Dendritic cell treated with granulocyte-macrophage colony-stimulating factor and Interleukin-4, amounts not matched to agents 40 ng/mL and 50 ng/mL, for 4 days (primary cell): ENCODE measurements around the gene COG7.

ENCODE experiments used
- H3K27ac Mint-ChIP-seq: one replicate; pipeline ENCODE4 v1.8.0; 2022; ENCODE audit warnings: mild to moderate bottlenecking, mixed read lengths
- H3K27me3 Mint-ChIP-seq: one replicate; pipeline ENCODE4 v1.8.0; 2022; ENCODE audit warnings: mild to moderate bottlenecking, mixed read lengths
- H3K36me3 Mint-ChIP-seq: one replicate; pipeline ENCODE4 v1.8.0; 2022; ENCODE audit warnings: low read depth, mixed read lengths
- H3K4me1 Mint-ChIP-seq: one replicate; pipeline ENCODE4 v1.8.0; 2022; ENCODE audit warnings: low read depth, mixed read lengths
- H3K4me3 Mint-ChIP-seq: one replicate; pipeline ENCODE4 v1.8.0; 2022; ENCODE audit warnings: mild to moderate bottlenecking, moderate library complexity, mixed read lengths
- H3K9me3 Mint-ChIP-seq: one replicate; pipeline ENCODE4 v1.8.0; 2022; ENCODE audit warnings: mixed read lengths
- intact Hi-C: fragments of 100-400 bp; cut with micrococcal nuclease; formaldehyde crosslinking; loops from one replicate; pipeline ENCODE4 v1.15.0; 2022

COG7 gene

GRCh38 chr16:23365602-23366240 is 87.3 kb downstream of the COG7 start:
- Mint-ChIP-seq H3K27ac (no peak overlapping the region), H3K27me3 (peaks cover 3% of the 10 kb centered on the region), H3K4me3 (no peak overlapping the region), H3K9me3 (no peaks in the 10 kb centered on the region), H3K36me3 (no peaks in the 10 kb centered on the region), H3K4me1 (no peaks in the 10 kb centered on the region)
- intact Hi-C loops: no loop called here

GRCh38 chr16:23362460-23363317 is 90.3 kb downstream of the COG7 start:
- intact Hi-C loops: no loop called here
- Mint-ChIP-seq H3K27me3 (peaks cover 2% of the 10 kb centered on the region), H3K36me3 (no peaks in the 10 kb centered on the region), H3K27ac (no peak overlapping the region), H3K9me3 (no peaks in the 10 kb centered on the region), H3K4me3 (no peak overlapping the region), H3K4me1 (no peaks in the 10 kb centered on the region)

- Mint-ChIP-seq H3K9me3 (no peaks in the 10 kb centered on the region), H3K27ac (no peak overlapping the region), H3K4me3 (no peak overlapping the region), H3K27me3 (no peaks in the 10 kb centered on the region), H3K4me1 (no peaks in the 10 kb centered on the region), H3K36me3 (no peaks in the 10 kb centered on the region)
- intact Hi-C loops: no loop called here
Measured at GRCh38 chr16:23359092-23359760, 93.8 kb downstream of the COG7 start.

GRCh38 chr16:23357761-23358290 is 95.2 kb downstream of the COG7 start:
- Mint-ChIP-seq H3K9me3 (no peaks in the 10 kb centered on the region), H3K27ac (no peak overlapping the region), H3K4me3 (no peak overlapping the region), H3K36me3 (no peaks in the 10 kb centered on the region), H3K27me3 (no peaks in the 10 kb centered on the region), H3K4me1 (no peaks in the 10 kb centered on the region)
- intact Hi-C loops: no loop called here

- Mint-ChIP-seq H3K27me3 (no peaks in the 10 kb centered on the region), H3K4me1 (no peaks in the 10 kb centered on the region), H3K36me3 (no peaks in the 10 kb centered on the region), H3K4me3 (no peak overlapping the region), H3K27ac (no peak overlapping the region), H3K9me3 (no peaks in the 10 kb centered on the region)
- intact Hi-C loops: no loop called here
Measured at GRCh38 chr16:23356941-23357340, 96.0 kb downstream of the COG7 start.

GRCh38 chr16:23355106-23355670 is 97.8 kb downstream of the COG7 start:
- Mint-ChIP-seq H3K4me3 (no peak overlapping the region), H3K27ac (no peak overlapping the region), H3K4me1 (no peaks in the 10 kb centered on the region), H3K9me3 (no peaks in the 10 kb centered on the region), H3K27me3 (peaks cover 1% of the 10 kb centered on the region), H3K36me3 (no peaks in the 10 kb centered on the region)
- intact Hi-C loops: no loop called here

- peaks cover 1% of the 10 kb centered on the region for H3K27me3 Mint-ChIP-seq
- no peaks in the 10 kb centered on the region for H3K36me3 Mint-ChIP-seq
- H3K9me3 Mint-ChIP-seq: no peaks in the 10 kb centered on the region
- intact Hi-C loops: no loop called here
- no peak overlapping the region for H3K27ac Mint-ChIP-seq
- no peak overlapping the region for H3K4me3 Mint-ChIP-seq
- no peaks in the 10 kb centered on the region for H3K4me1 Mint-ChIP-seq
Measured at GRCh38 chr16:23354246-23354645, 98.7 kb downstream of the COG7 start.

- intact Hi-C loops: no loop called here
- Mint-ChIP-seq H3K4me1 (no peaks in the 10 kb centered on the region), H3K27me3 (peaks cover 1% of the 10 kb centered on the region), H3K27ac (no peak overlapping the region), H3K4me3 (no peak overlapping the region), H3K9me3 (no peaks in the 10 kb centered on the region), H3K36me3 (no peaks in the 10 kb centered on the region)
Measured at GRCh38 chr16:23353440-23353839, 99.5 kb downstream of the COG7 start.

GRCh38 chr16:23351360-23351759 is 101.6 kb downstream of the COG7 start:
- Mint-ChIP-seq H3K27ac (no peak overlapping the region), H3K9me3 (no peaks in the 10 kb centered on the region), H3K36me3 (no peaks in the 10 kb centered on the region), H3K4me3 (no peak overlapping the region), H3K27me3 (peaks cover 1% of the 10 kb centered on the region), H3K4me1 (no peaks in the 10 kb centered on the region)
- intact Hi-C loops: no loop called here

GRCh38 chr16:23348579-23349469 is 104.2 kb downstream of the COG7 start:
- Mint-ChIP-seq H3K27me3 (peaks cover 1% of the 10 kb centered on the region), H3K9me3 (no peaks in the 10 kb centered on the region), H3K4me3 (no peak overlapping the region), H3K4me1 (no peaks in the 10 kb centered on the region), H3K27ac (no peak overlapping the region), H3K36me3 (no peaks in the 10 kb centered on the region)
- intact Hi-C loops: no loop called here

GRCh38 chr16:23345237-23345636 is 107.8 kb downstream of the COG7 start:
- no peaks in the 10 kb centered on the region for H3K4me1 Mint-ChIP-seq
- intact Hi-C loops: no loop called here
- no peaks in the 10 kb centered on the region for H3K36me3 Mint-ChIP-seq
- no peak overlapping the region for H3K4me3 Mint-ChIP-seq
- H3K27me3 Mint-ChIP-seq: peaks cover 4% of the 10 kb centered on the region
- H3K27ac Mint-ChIP-seq: no peak overlapping the region
- no peaks in the 10 kb centered on the region for H3K9me3 Mint-ChIP-seq

- Mint-ChIP-seq H3K4me3 (no peak overlapping the region), H3K27me3 (peaks cover 4% of the 10 kb centered on the region), H3K27ac (no peak overlapping the region), H3K4me1 (no peaks in the 10 kb centered on the region), H3K9me3 (no peaks in the 10 kb centered on the region), H3K36me3 (no peaks in the 10 kb centered on the region)
- intact Hi-C loops: no loop called here
Measured at GRCh38 chr16:23343643-23344612, 109.1 kb downstream of the COG7 start.
